HTERT RPE-1 (cell line): ENCODE results near the gene CXCL8.
"Not testable (repeated sequence)": the region's sequence is repeated elsewhere in the genome, so short reads cannot be mapped to it uniquely, and the experiment has no call there.

Experiments used
- in situ Hi-C: fragments of 300-500 bp; cut with MboI; formaldehyde crosslinking; loops from 4 replicates; pipeline ENCODE4 v1.14.3; 2020; ENCODE audit warnings: low sequenced_read_pairs

CXCL8 gene

GRCh38 chr4:73740353-73740778, at the start of gene CXCL8:
Gene CXCL8 (plus strand): TSS chr4:73740569. CDS start chr4:73740659, 90 bp downstream.
- in situ Hi-C loops = no loop called here

GRCh38 chr4:73691201-73691600, 49.2 kb upstream of the CXCL8 start:
- in situ Hi-C loops = not testable (repeated sequence)

- in situ Hi-C loops = no loop called here
Measured at GRCh38 chr4:73691759-73692158, 48.6 kb upstream of the CXCL8 start.

- in situ Hi-C loops = no loop called here
Measured at GRCh38 chr4:73692254-73692653, 48.1 kb upstream of the CXCL8 start.

GRCh38 chr4:73692701-73693100, 47.7 kb upstream of the CXCL8 start:
- in situ Hi-C loops = no loop called here

- in situ Hi-C loops = no loop called here
Measured at GRCh38 chr4:73693811-73694210, 46.6 kb upstream of the CXCL8 start.

- in situ Hi-C loops = no loop called here
Measured at GRCh38 chr4:73698217-73698616, 42.2 kb upstream of the CXCL8 start.

- in situ Hi-C loops = no loop called here
Measured at GRCh38 chr4:73701116-73701515, 39.3 kb upstream of the CXCL8 start.

GRCh38 chr4:73702796-73703287, 37.5 kb upstream of the CXCL8 start:
- in situ Hi-C loops = no loop called here

GRCh38 chr4:73703320-73703719, 37.0 kb upstream of the CXCL8 start:
- in situ Hi-C loops = no loop called here

GRCh38 chr4:73704314-73705055, 35.9 kb upstream of the CXCL8 start:
- in situ Hi-C loops = no loop called here

- in situ Hi-C loops = no loop called here
Measured at GRCh38 chr4:73705056-73705432, 35.3 kb upstream of the CXCL8 start.

- in situ Hi-C loops = no loop called here
Measured at GRCh38 chr4:73705721-73706120, 34.6 kb upstream of the CXCL8 start.

- in situ Hi-C loops = no loop called here
Measured at GRCh38 chr4:73706811-73707210, 33.6 kb upstream of the CXCL8 start.

- in situ Hi-C loops = no loop called here
Measured at GRCh38 chr4:73707269-73707875, 33.0 kb upstream of the CXCL8 start.

GRCh38 chr4:73707918-73708577, 32.3 kb upstream of the CXCL8 start:
- in situ Hi-C loops = no loop called here

GRCh38 chr4:73709451-73710033, 30.8 kb upstream of the CXCL8 start:
- in situ Hi-C loops = no loop called here

GRCh38 chr4:73710094-73710493, 30.3 kb upstream of the CXCL8 start:
- in situ Hi-C loops = no loop called here

GRCh38 chr4:73711989-73712388, 28.4 kb upstream of the CXCL8 start:
- in situ Hi-C loops = no loop called here

GRCh38 chr4:73713650-73714049, 26.7 kb upstream of the CXCL8 start:
- in situ Hi-C loops = no loop called here

GRCh38 chr4:73714647-73715046, 25.7 kb upstream of the CXCL8 start:
- in situ Hi-C loops = no loop called here

- in situ Hi-C loops = no loop called here
Measured at GRCh38 chr4:73715659-73716058, 24.7 kb upstream of the CXCL8 start.
